ENCODE measurements around the gene UBE2E1.

UBE2E1 gene

GRCh38 chr3:23821858-23822257 lies 16.1 kb downstream of the UBE2E1 start:
- DNase-seq (ENCODE audit: low spot score) = no peak

- no peak for DNase-seq (ENCODE audit: low spot score)
Measured at GRCh38 chr3:23822559-23822958, 16.8 kb downstream of the UBE2E1 start.

GRCh38 chr3:23823620-23824019 lies 17.9 kb downstream of the UBE2E1 start:
- no peak for DNase-seq (ENCODE audit: low spot score)

- no peak for DNase-seq (ENCODE audit: low spot score)
Measured at GRCh38 chr3:23824699-23825444, 19.1 kb downstream of the UBE2E1 start.

GRCh38 chr3:23825802-23826201 lies 20.0 kb downstream of the UBE2E1 start:
- DNase-seq (ENCODE audit: low spot score) = no peak

GRCh38 chr3:23826382-23827064 lies 20.8 kb downstream of the UBE2E1 start:
- no peak for DNase-seq (ENCODE audit: low spot score)

- no peak for DNase-seq (ENCODE audit: low spot score)
Measured at GRCh38 chr3:23829242-23829934, 23.6 kb downstream of the UBE2E1 start.

GRCh38 chr3:23830869-23831484 lies 25.2 kb downstream of the UBE2E1 start:
- DNase-seq (ENCODE audit: low spot score) = no peak

- no peak for DNase-seq (ENCODE audit: low spot score)
Measured at GRCh38 chr3:23831517-23832394, 26.0 kb downstream of the UBE2E1 start.

GRCh38 chr3:23832523-23832922 lies 26.8 kb downstream of the UBE2E1 start:
- DNase-seq (ENCODE audit: low spot score) = no peak

GRCh38 chr3:23834082-23834870 lies 28.5 kb downstream of the UBE2E1 start:
- no peak for DNase-seq (ENCODE audit: low spot score)

GRCh38 chr3:23835087-23835486 lies 29.3 kb downstream of the UBE2E1 start:
- DNase-seq (ENCODE audit: low spot score) = no peak

- no peak for DNase-seq (ENCODE audit: low spot score)
Measured at GRCh38 chr3:23835802-23836201, 30.0 kb downstream of the UBE2E1 start.

GRCh38 chr3:23836536-23837230 lies 30.9 kb downstream of the UBE2E1 start:
- no peak for DNase-seq (ENCODE audit: low spot score)

GRCh38 chr3:23837286-23837685 lies 31.5 kb downstream of the UBE2E1 start:
- DNase-seq (ENCODE audit: low spot score) = no peak

- DNase-seq (ENCODE audit: low spot score) = no peak
Measured at GRCh38 chr3:23837691-23838090, 31.9 kb downstream of the UBE2E1 start.

- DNase-seq (ENCODE audit: low spot score) = no peak
Measured at GRCh38 chr3:23840521-23840920, 34.8 kb downstream of the UBE2E1 start.

GRCh38 chr3:23843869-23844268 lies 38.1 kb downstream of the UBE2E1 start:
- no peak for DNase-seq (ENCODE audit: low spot score)

- DNase-seq (ENCODE audit: low spot score) = no peak
Measured at GRCh38 chr3:23845326-23846216, 39.8 kb downstream of the UBE2E1 start.
